ENCODE measurements around the gene ARL16.

The ARL16 gene

DNA sequence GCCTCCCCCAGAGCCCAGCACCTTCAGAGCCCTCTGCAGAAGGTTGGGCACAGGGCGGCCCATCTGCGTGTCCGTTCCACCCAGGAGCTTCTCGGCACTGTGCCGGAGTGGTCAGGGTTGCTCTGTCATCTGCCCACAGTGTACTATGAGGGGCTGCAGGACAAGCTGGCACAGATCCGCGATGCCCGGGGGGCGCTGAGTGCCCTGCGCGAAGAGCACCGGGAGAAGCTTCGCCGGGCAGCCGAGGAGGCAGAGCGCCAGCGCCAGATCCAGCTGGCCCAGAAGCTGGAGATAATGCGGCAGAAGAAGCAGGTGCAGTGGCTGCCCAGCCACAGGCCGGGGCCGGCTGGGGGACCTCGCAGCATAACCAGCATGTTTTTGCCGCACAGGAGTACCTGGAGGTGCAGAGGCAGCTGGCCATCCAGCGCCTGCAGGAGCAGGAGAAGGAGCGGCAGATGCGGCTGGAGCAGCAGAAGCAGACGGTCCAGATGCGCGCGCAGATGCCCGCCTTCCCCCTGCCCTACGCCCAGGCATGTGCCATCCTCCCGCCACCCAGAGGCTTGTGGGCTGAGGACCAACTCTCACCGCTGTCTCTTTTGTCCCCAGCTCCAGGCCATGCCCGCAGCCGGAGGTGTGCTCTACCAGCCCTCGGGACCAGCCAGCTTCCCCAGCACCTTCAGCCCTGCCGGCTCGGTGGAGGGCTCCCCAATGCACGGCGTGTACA lies 12.8 kb upstream of the ARL16 start:
- H3K27ac Mint-ChIP-seq = no peak overlapping the region
- H3K4me1 Mint-ChIP-seq = peaks cover 4% of the 10 kb centered on the region
- no peaks in the 10 kb centered on the region for H3K9me3 Mint-ChIP-seq
- TF ChIP-seq CTCF (IDR thresholded peaks at IDR 0.05; ENCODE audit: unreplicated experiment in 3 of 3) = no peak
- no peaks in the 10 kb centered on the region for H3K27me3 Mint-ChIP-seq (ENCODE audit: low read depth)
- no peak overlapping the region for H3K4me3 Mint-ChIP-seq
- H3K36me3 Mint-ChIP-seq (ENCODE audit: low read depth) = peaks cover 42% of the 10 kb centered on the region

GRCh38 chr17:81695801-81696200 lies 12.2 kb upstream of the ARL16 start:
- no peaks in the 10 kb centered on the region for H3K27me3 Mint-ChIP-seq (ENCODE audit: low read depth)
- peaks cover 44% of the 10 kb centered on the region for H3K36me3 Mint-ChIP-seq (ENCODE audit: low read depth)
- no peak for TF ChIP-seq CTCF (IDR thresholded peaks at IDR 0.05; ENCODE audit: unreplicated experiment in 3 of 3)
- no peak overlapping the region for H3K4me3 Mint-ChIP-seq
- H3K4me1 Mint-ChIP-seq = peaks cover under 1% of the 10 kb centered on the region
- no peaks in the 10 kb centered on the region for H3K9me3 Mint-ChIP-seq
- H3K27ac Mint-ChIP-seq = no peak overlapping the region

DNA sequence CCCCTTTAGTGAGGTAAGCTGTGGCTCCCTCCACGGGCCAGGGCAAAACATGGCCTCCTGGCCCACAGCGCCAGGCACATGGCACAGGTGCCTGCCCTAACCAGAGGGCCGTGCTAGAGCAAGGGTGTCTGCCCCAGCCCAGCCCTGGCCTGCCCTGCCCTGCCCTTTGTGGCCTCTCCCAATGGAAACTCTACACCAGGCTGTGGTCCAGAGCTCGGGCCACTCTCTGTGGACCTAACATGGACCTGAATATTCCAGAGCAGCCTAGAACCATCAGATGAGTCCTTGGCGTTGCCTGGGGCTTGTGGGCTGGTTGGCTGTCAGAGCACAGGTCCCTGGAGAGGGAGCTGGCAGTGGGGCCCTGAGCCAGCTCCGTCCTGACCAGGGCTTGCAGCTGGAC lies 11.6 kb upstream of the ARL16 start:
- Mint-ChIP-seq H3K4me1 (no peaks in the 10 kb centered on the region), H3K27me3 (ENCODE audit: low read depth) (no peaks in the 10 kb centered on the region), H3K9me3 (no peaks in the 10 kb centered on the region), H3K4me3 (no peak overlapping the region), H3K36me3 (ENCODE audit: low read depth) (peaks cover 41% of the 10 kb centered on the region), H3K27ac (no peak overlapping the region)
- TF ChIP-seq CTCF (IDR thresholded peaks at IDR 0.05; ENCODE audit: unreplicated experiment in 3 of 3) = no peak

DNA sequence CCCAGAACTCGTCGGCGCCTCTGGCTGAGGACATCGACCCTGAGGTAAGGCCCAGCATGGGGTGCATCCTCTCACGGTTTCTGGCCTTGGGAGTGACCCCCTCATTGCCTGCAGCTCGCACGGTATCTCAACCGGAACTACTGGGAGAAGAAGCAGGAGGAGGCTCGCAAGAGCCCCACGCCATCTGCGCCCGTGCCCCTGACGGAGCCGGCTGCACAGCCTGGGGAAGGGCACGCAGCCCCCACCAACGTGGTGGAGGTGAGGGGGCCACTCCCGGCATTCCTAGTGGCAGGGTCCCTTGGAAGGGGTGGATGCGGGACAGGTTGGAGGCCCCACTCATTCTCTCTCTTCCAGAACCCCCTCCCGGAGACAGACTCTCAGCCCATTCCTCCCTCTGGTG lies 11.2 kb upstream of the ARL16 start:
- no peaks in the 10 kb centered on the region for H3K4me1 Mint-ChIP-seq
- TF ChIP-seq CTCF (IDR thresholded peaks at IDR 0.05; ENCODE audit: unreplicated experiment in 3 of 3) = no peak
- H3K36me3 Mint-ChIP-seq (ENCODE audit: low read depth) = peaks cover 45% of the 10 kb centered on the region
- H3K27me3 Mint-ChIP-seq (ENCODE audit: low read depth) = no peaks in the 10 kb centered on the region
- H3K27ac Mint-ChIP-seq = no peak overlapping the region
- H3K4me3 Mint-ChIP-seq = no peak overlapping the region
- H3K9me3 Mint-ChIP-seq = no peaks in the 10 kb centered on the region

GRCh38 chr17:81693509-81694210 lies 10.1 kb upstream of the ARL16 start:
- Mint-ChIP-seq H3K27me3 (ENCODE audit: low read depth) (no peaks in the 10 kb centered on the region), H3K9me3 (no peaks in the 10 kb centered on the region), H3K36me3 (ENCODE audit: low read depth) (peaks cover 46% of the 10 kb centered on the region), H3K4me1 (no peaks in the 10 kb centered on the region), H3K27ac (no peak overlapping the region), H3K4me3 (no peak overlapping the region)
- no peak for TF ChIP-seq CTCF (IDR thresholded peaks at IDR 0.05; ENCODE audit: unreplicated experiment in 3 of 3)

DNA sequence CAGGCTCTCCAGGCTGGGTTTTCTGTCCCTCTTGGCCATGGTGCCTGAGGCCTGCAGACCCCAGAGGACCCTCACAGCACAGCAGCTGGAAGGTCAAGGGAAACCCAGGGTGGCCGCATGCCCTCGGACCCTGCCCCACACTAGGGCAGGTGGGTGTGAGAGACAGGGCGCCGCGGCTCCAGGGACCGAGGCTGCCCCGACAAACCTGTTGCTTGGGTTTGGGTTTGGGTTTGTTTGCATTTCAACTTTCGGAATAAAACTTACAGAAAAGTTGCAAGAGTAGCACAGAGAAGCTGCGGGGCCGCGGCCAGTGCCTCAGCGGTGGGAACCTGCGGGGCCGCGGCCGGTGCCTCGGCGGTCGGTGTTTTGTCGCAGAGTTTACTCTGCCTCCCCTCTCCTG lies 8.0 kb upstream of the ARL16 start:
- Mint-ChIP-seq H3K9me3 (no peaks in the 10 kb centered on the region), H3K4me1 (no peaks in the 10 kb centered on the region), H3K27ac (no peak overlapping the region), H3K4me3 (no peak overlapping the region), H3K36me3 (ENCODE audit: low read depth) (peaks cover 36% of the 10 kb centered on the region), H3K27me3 (ENCODE audit: low read depth) (no peaks in the 10 kb centered on the region)
- no peak for TF ChIP-seq CTCF (IDR thresholded peaks at IDR 0.05; ENCODE audit: unreplicated experiment in 3 of 3)
